Central memory CD4-positive, alpha-beta T cell (primary cell): ENCODE results near the gene LCE2C.
A peak's percentile ranks its signal among the peaks of the same experiment; 100 is the strongest.
"Not testable (repeated sequence)": the region's sequence is repeated elsewhere in the genome, so short reads cannot be mapped to it uniquely, and the experiment has no call there.

Experiments used
- DNase-seq: peaks from one replicate; pipeline ENCODE4 v3.0.0; 2022
- total RNA-seq, 3 experiments: gene quantifications; one replicate each; lab custom pipeline; 2026; lab: John Stamatoyannopoulos, UW

LCE2C gene, protein sequence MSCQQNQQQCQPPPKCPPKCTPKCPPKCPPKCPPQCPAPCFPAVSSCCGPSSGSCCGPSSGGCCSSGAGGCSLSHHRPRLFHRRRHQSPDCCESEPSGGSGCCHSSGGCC
- total RNA-seq, result 0 reads per million in 3 experiments

- not testable (repeated sequence) for DNase-seq
Measured at GRCh38 chr1:152674983-152675382, at the start of gene LCE2C. Gene LCE2C, plus strand, starts transcription at chr1:152675279. Its CDS starts 737 bp downstream, at chr1:152676016.

DNA sequence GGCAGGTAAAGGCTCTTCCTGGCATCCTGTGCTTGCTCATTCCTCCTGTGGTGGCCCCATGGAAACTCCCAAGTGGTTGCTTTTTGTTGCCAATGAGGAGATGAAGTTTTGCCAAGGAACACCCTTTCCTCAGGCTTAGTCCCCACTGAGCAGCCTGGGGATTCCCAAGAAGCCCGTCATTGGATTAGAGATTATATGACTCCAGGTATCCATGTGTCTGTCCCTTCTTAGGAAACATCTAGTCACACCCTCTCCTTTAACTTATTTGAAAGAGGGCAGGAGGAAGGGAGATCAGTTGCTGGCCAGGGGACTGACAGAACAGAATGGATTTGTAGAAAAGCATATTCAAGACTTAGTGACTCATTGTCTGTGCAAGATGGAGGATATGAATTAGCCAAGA lies 48.3 kb upstream of the LCE2C start:
- no peak for DNase-seq

DNA sequence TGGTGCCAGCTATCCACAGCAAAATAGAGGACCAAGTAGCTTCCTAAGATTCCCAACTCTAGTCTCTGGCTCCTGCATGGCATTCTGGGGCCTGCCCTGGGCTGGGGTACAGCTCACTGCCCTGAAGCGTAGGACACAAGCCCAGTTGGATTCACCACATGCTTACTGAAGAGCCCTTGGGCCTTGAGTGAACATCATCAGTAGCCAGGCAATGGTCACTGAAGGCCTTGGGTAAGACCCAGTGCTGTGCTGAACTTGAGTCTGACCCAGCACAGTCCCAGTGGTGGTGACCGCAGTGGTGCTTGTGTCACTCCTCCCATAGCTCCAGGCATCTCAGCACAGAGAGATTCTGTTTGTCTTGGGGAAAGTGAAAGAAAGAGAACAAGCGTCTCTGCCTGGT lies 44.5 kb upstream of the LCE2C start:
- no peak for DNase-seq

- DNase-seq, result no peak
Measured at GRCh38 chr1:152640351-152640750, 34.7 kb upstream of the LCE2C start.

GRCh38 chr1:152643945-152644344 lies 31.1 kb upstream of the LCE2C start:
- no peak for DNase-seq

DNA sequence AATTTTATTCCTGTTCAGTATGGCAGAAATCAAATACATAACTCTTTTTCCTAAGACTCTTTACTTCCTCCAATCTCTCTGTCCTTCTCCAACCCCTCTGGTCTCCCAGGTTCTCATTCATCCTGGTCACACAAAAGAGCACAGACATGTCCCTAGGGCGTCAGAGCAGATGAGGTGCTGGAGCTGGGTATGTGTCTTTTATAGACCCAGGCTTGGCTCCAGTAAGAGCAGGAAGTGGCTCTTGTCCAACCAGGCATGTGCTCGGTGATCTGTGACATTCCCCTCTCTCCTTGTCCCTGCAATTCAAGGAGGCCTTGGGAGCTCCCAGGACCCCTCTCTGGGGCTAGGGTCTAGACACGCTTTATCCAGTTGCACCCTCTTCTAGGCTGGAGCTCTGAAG lies 29.9 kb upstream of the LCE2C start:
- no peak for DNase-seq

GRCh38 chr1:152646656-152647055 lies 28.4 kb upstream of the LCE2C start:
- DNase-seq, result no peak

DNA sequence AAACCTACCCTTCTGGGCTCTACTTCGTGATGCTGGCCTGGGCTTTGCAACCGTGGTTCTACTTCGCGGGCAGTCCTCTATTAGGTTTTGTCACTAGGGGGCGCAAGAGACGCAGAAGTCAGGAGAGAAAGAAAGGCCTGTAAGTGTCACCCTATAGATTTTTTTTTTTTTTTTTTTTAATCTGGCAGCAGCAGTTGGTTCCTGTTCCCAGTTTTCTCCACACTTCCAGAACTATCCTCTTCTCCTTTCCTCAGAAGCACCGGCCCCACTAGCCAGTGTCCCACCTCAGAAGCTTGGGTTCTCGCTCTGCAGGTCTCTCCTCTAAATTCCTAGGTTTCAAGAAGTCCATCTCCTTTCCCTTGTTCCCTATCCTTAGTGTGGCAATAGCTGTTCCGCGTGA lies 21.0 kb upstream of the LCE2C start:
- DNase-seq, result peak; percentile 3

DNA sequence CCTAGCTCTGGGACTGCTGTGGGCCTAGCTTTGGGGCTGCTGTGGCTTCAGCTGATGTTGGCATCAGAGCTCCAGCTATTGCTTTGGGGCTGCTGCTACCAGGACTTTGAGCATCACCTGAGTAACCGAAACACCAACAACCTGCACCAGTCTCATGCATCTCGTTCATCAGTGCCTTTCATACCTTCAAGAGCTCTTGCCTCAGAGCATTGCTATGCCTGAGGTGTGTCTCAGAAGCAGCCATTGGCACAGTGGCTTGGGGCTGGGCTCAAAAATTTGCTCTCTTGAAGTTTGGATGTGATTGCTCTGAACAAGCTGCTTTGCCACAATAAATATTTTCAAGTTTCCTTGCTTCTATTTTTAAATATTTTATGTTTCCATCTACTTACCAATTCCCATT lies 18.6 kb upstream of the LCE2C start:
- no peak for DNase-seq

GRCh38 chr1:152657677-152658076 lies 17.4 kb upstream of the LCE2C start:
- no peak for DNase-seq

- DNase-seq, result no peak
Measured at GRCh38 chr1:152658649-152659048, 16.4 kb upstream of the LCE2C start.

DNA sequence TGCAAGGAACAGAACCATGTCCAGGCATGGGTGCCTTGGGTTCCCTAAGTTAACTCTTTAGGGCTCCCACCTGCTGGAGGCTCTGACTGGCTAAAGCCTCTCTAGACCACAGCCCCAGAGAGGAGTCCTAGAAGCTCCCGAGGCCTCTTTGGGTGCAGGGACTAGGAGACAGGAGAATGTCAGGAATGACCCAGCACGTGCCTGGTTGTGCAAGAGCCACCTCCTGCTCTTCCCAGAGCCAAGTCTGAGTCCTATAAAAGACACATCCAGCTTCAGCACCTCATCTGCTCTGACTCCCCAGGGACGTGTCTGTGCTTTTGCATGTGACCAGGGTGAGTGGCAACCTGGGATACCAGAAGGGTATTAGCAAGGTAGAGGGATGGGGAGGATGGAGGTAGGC lies 12.0 kb upstream of the LCE2C start, which contains the start of gene LCE2D:
TSS of gene LCE2D (plus strand) at position 283 of the 400 bp plus-strand sequence. CDS start 726 bp downstream, outside the sequence.
- no peak for DNase-seq

GRCh38 chr1:152666171-152666570 lies 8.9 kb upstream of the LCE2C start:
- DNase-seq, result not testable (repeated sequence)

- DNase-seq, result no peak
Measured at GRCh38 chr1:152667648-152668047, 7.4 kb upstream of the LCE2C start.

GRCh38 chr1:152673016-152673415 lies 2.1 kb upstream of the LCE2C start:
- DNase-seq, result no peak

GRCh38 chr1:152679459-152679858 lies 4.4 kb downstream of the LCE2C start:
- DNase-seq, result no peak

DNA sequence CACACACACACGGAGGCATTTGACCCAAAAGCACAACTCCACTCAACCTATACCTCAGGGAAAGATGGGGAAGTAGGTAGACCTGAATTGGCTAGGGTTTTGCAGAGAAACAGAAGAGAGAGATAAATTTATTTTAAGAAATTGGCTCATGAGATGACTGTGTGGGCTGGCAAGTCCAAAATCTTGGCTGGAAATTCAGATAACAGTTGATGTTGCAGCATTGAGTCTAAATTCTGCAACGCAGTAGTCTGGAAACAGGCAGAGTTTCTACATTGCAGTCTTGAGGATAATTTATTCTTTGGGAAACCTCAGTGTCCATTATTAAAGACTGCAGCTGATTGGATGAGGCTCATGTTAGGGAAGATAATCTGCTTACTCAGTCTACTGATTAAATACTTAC lies 6.5 kb downstream of the LCE2C start:
- no peak for DNase-seq

DNA sequence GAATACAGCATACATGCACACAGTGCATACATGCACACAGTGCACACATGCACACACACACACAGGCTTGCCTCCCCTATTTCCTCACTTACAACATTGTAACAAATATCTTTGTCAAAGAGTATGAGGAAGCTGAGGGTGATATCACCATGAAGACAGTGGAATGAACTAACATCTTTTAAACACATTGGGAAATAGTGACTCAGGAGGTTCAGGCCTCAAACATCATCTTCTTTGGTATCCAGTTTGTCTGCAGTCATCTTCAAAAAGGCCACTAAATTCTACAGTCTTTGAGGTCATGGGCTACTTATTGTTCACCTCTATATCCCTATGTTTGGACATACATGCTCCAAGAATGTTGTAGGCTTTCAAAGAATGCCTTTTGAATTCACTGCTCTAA lies 8.8 kb downstream of the LCE2C start:
- no peak for DNase-seq

GRCh38 chr1:152685823-152686222 lies 10.7 kb downstream of the LCE2C start, which contains the start of gene LCE2B:
Gene LCE2B, plus strand, starts transcription at chr1:152686123. Its CDS starts 721 bp downstream, at chr1:152686844.
- DNase-seq, result not testable (repeated sequence)

DNA sequence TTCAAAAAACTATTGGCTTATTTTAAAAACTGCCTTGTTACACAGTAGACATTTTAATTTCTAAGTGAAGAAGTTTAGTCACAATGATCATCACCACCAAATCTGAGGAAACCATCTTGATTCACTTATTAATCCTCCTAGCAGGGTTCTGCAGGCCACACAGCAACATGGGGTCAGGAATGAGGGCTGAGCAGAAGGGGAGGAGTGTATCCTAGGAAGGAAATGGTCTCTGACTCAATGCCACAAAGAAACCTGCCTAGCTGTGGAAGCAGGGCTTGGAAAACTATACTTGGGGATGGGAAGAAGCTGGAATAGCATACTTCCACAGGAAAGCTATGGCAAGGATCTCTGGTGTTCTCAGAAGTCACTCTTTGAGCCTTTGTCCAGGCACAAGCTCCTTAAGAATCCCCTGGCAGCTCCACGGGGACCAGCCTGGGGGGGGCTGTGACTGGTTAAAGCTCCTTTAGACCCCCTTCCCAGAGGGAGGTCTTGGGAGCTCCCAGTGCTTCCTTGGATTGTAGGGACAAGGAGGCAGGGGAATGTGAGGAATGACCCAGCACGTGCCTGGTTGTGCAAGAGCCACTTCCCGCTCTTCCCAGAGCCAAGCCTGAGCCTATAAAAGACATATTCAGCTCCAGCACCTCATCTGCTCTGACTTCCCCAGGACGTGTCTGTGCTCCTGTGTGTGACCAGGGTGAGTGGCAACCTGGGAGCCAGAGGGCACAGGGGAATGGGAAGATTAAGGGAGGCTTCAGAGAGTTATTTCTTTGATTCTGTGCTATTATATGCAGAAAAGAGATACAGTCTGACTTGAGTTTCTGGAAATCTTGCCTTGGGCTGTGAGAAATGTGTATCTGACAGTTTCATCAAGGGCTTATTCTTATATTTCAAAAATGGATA lies 22.9 kb downstream of the LCE2C start, which contains the start of gene LCE2A:
TSS of gene LCE2A (plus strand) at position 645 of the 900 bp plus-strand sequence. CDS start 557 bp downstream, outside the sequence.
- no peak for DNase-seq

DNA sequence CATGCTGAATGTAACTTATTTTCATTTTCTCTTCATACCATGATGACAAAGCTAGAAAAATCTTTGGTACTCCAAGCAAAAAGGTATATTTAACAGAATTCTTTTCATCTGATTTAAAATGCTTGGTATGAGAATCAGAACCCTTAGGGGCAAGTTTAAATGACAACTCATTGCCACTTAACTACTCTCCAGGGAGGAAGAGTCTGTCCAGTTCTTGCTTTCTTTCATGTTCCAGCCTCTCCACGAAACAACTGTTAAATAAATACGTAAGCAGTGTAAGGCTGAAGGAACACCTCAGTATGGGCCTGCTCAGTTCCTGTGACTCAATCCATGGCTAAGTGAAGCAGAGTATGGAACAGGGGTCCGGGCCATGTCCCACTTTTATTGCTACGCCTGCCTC lies 24.7 kb downstream of the LCE2C start:
- DNase-seq, result no peak

DNA sequence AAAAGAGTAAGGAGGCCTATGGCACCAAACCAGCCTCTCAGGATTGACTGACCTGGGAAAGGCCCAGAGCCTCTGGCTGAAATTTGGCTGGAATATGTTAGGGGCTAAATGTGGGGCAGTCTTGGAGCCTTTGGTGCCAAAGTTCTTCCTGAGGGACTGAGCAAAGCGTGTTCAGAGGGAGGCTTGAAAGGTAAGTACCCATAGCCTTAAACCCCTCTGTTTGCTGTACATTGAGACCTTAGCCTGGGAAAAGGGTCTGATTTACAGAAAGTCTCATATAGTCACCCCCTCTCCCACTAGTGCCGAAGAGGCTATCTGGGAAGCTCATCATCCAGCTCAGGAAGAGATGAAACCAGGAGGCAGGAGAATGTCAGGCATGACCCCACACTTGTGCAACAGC lies 32.8 kb downstream of the LCE2C start, which contains the start of gene LCE4A:
TSS of gene LCE4A (plus strand) at position 301 of the 400 bp plus-strand sequence. CDS start 916 bp downstream, outside the sequence.
- no peak for DNase-seq

- no peak for DNase-seq
Measured at GRCh38 chr1:152718238-152718637, 43.2 kb downstream of the LCE2C start.

- no peak for DNase-seq
Measured at GRCh38 chr1:152725261-152725660, 50.2 kb downstream of the LCE2C start.
